ENCODE measurements around the gene RPAP2. TPM values are rescaled to one million over a fixed set of nuclear protein-coding genes. Genes with fewer than 3 reads are reported as not detected.

RPAP2 gene
- total and polyA plus RNA-seq, 2 donors (not counting 3 experiments of a cell fraction or from before 2014, with no cell fraction given): 4.3 to 24.9 TPM

- no peaks in the 10 kb centered on the region for H4K20me1 ChIP-seq (replicated peaks; ENCODE audit: control insufficient read depth, extremely low read depth, insufficient read depth, low read length)
- no peaks in the 10 kb centered on the region for H3K4me1 ChIP-seq (ENCODE audit: control insufficient read depth, extremely low read depth, insufficient read depth, low read length)
- no peak overlapping the region for H3K27ac ChIP-seq (ENCODE audit: insufficient read depth, low read depth, low read length)
- FAIRE-seq: no peak
- no peaks in the 10 kb centered on the region for H3K9me3 ChIP-seq (replicated peaks; ENCODE audit: control insufficient read depth, insufficient read depth, low read length)
- no peaks in the 10 kb centered on the region for H3K27me3 ChIP-seq (ENCODE audit: control insufficient read depth in 2 of 2, insufficient read depth in 2 of 2, low read length in 2 of 2)
- intact Hi-C loops (cut with micrococcal nuclease): no loop called here
- no peaks in the 10 kb centered on the region for H3K9me1 ChIP-seq (replicated peaks; ENCODE audit: control insufficient read depth, extremely low read depth, insufficient read depth, low read length)
- H3K4me3 ChIP-seq (replicated peaks in 1 of 3; ENCODE audit: insufficient read depth in 1 of 3, low read depth in 1 of 3, low read length in 3 of 3): no peak overlapping the region
- H3K79me2 ChIP-seq (ENCODE audit: control insufficient read depth, insufficient read depth, low read length): no peaks in the 10 kb centered on the region
- no peak overlapping the region for H2AFZ ChIP-seq (ENCODE audit: low read depth, low read length)
- ChIA-PET CTCF (no interaction called here), POLR2A (no interaction called here)
- no peak overlapping the region for H3K9ac ChIP-seq (replicated peaks; ENCODE audit: extremely low read depth, insufficient read depth, low read length)
- TF ChIP-seq POLR2A (IDR thresholded peaks at IDR 0.05; ENCODE audit: low read depth, low read length): no peak
- no peak for TF ChIP-seq JUN (IDR thresholded peaks at IDR 0.05; ENCODE audit: borderline replicate concordance, insufficient read depth, insufficient read length, low read depth)
- TF ChIP-seq CTCF (IDR thresholded peaks at IDR 0.05; ENCODE audit: extremely low read depth in 1 of 2, insufficient read depth in 1 of 2, low read depth in 1 of 2, low read length in 2 of 2): no peak
- no peak for TF ChIP-seq FOS (IDR thresholded peaks at IDR 0.05; ENCODE audit: borderline replicate concordance, insufficient read depth, low read length)
- TF ChIP-seq, protein P1, sequence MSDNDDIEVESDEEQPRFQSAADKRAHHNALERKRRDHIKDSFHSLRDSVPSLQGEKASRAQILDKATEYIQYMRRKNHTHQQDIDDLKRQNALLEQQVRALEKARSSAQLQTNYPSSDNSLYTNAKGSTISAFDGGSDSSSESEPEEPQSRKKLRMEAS (IDR thresholded peaks at IDR 0.05; ENCODE audit: insufficient read depth, insufficient read length): no peak
- no peak for TF ChIP-seq EZH2 (IDR thresholded peaks at IDR 0.05; ENCODE audit: borderline replicate concordance, low read depth, low read length, severe bottlenecking)
- no peak for TF ChIP-seq MYC (IDR thresholded peaks at IDR 0.05; ENCODE audit: low read depth, low read length)
- TF ChIP-seq GATA2 (IDR thresholded peaks at IDR 0.05; ENCODE audit: insufficient read depth, insufficient read length, low read depth, low read length): no peak
- no peak for TF ChIP-seq POLR2AphosphoS5 (IDR thresholded peaks at IDR 0.05; ENCODE audit: insufficient read depth, low read depth, low read length)
- no peak overlapping the region for H3K4me2 ChIP-seq (ENCODE audit: insufficient read depth, low read length)
- no TSS peak for BruUV-seq (replicated peaks)
- no peak for DNase-seq (ENCODE audit: low read depth, low spot score)
- peaks cover 0 to under 1% of the 10 kb centered on the region in 2 experiments for H3K36me3 ChIP-seq (ENCODE audit: control insufficient read depth in 2 of 2, extremely low read depth in 1 of 2, insufficient read depth in 2 of 2, low read length in 2 of 2)
- dilution Hi-C loops (cut with MboI; ENCODE audit: extremely low pct_ligation_motif_present, low sequenced_read_pairs): no loop called here
Observed at GRCh38 chr1:92352856-92353255, 54.0 kb downstream of the RPAP2 start.

All from endothelial cell of umbilical vein (primary cell).